Measurements from ENCODE around the gene CRIM1.
"Not testable (repeated sequence)": the region's sequence is repeated elsewhere in the genome, so short reads cannot be mapped to it uniquely, and the experiment has no call there.

CRIM1 gene

GRCh38 chr2:36355890-36356297 is 316 bp downstream of the CRIM1 start:
- no peak for DNase-seq

DNA sequence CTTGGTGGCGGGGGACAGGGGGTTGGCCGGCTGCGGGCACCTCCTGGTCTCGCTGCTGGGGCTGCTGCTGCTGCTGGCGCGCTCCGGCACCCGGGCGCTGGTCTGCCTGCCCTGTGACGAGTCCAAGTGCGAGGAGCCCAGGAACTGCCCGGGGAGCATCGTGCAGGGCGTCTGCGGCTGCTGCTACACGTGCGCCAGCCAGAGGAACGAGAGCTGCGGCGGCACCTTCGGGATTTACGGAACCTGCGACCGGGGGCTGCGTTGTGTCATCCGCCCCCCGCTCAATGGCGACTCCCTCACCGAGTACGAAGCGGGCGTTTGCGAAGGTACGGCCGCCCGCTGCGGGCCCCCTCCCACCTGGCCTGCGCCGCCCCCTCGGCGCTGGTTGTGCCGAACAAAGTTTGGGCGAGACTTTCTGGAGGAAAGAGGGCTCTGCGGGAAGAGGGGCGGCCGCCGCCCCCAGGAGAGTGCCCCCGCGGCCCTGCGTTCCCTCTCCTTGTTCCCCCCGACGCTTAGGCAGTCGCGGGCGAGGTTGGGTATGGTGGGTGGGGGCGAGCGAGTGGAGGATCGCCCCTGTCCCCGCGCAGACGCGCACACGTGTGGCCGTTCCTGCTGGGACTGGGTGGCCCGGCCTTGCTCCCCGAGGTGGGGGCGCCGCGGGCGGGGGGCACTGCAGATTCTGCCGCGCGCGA is 866 bp downstream of the CRIM1 start:
- DNase-seq: peak; percentile 23

GRCh38 chr2:36356990-36357846 is 1.6 kb downstream of the CRIM1 start:
- no peak for DNase-seq

DNA sequence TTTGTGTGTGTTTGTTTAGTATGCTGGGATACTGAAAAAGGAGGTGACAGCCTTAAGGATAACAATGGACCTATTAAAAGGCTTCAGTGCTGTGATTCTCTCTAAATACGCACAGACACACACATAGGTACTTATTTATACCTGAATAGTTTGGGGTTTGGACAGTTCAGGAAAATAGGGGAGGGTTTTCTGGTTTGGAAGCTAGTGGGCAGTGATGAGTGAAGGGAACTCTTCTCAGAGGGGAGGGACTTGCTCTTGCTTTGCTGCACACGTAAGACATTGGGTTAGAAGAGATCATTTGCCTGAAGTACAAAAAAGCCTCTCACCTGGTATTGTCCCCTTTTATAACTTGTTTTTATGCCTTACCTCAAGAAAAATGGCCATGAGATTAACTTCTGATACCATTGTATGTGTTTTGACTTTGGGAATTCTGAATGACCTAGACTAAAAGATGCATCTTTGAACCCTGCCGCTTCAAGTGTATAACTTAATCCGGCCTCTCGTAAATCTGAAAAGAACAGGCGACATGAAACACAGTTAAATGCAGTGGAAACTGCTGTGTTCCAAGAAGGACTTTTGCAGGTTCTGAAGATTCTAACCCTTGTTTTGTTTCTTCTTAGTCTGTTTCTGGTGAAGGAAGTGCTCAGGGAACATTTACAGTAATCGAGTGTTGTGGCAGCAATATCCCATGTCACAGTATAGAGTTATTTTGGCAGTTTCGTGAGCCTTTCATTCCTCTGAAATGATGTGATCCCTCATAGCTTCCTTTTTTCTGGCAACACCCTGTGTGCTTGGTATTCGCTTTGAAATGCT is 2.5 kb downstream of the CRIM1 start:
- DNase-seq: peak; percentile 72

DNA sequence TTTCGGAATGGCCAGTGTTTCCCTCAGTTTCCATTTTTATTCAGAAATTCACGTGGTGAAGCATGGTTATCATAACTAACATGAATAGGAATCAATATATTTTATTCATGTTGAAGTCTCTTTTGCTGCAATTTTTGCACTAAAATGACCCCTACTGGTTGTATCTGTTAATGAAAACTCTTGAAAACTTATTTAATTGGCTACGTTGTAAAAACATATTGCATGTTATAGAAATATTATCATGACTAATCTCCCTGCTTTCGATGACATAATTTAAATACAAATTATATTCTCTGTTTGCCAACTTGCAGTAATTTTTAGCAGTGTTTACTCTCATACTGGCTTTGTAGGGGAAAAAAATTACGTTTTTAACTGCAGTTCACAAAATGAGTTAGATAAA is 3.5 kb downstream of the CRIM1 start:
- DNase-seq: no peak

DNA sequence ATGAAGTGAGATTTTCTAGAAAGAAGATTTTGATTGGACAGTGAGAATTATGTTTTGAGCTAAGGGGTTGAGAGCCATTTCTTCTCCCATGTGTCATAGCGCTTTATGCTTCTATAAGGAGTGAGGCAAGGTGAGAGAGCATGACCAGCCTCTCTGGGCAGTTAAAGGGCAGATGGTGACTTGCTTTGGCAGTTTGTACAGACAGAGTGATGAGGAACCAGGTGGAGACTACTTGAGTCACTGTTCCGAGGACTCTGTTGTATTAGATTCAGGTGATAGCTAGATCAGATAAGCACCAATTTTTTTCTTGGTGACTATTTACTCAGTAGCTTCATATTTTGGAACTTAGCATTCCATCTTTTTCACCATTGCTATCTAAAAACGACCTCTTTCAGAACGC is 4.5 kb downstream of the CRIM1 start:
- no peak for DNase-seq

- no peak for DNase-seq
These were observed 5.3 kb downstream of the CRIM1 start for GRCh38 chr2:36360834-36361233.

- DNase-seq: no peak
These were observed 5.8 kb downstream of the CRIM1 start for GRCh38 chr2:36361396-36361795.

GRCh38 chr2:36362291-36362690 is 6.7 kb downstream of the CRIM1 start:
- DNase-seq: no peak

- not testable (repeated sequence) for DNase-seq
These were observed 7.5 kb downstream of the CRIM1 start for GRCh38 chr2:36363085-36363484.

- no peak for DNase-seq
These were observed 11.0 kb downstream of the CRIM1 start for GRCh38 chr2:36366491-36367120.

DNA sequence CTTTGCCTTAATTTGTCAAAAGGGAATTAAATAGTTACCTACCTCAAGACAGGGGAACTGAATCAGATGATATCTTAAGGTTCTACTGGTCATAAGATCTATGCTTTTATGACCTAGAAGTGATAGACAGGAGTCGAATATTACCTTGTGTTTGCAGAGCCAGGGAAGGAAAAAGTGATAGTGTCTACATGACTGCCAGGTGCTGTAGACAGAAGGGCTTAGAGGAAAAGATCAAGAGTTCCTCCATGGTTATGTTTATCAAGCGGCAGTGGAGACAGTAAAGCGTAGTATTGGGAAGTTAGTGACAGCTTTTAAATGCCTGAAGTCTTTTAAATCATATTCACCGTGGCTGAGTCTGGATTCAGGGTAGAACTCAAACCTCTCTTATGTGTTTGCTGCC is 11.9 kb downstream of the CRIM1 start:
- no peak for DNase-seq

DNA sequence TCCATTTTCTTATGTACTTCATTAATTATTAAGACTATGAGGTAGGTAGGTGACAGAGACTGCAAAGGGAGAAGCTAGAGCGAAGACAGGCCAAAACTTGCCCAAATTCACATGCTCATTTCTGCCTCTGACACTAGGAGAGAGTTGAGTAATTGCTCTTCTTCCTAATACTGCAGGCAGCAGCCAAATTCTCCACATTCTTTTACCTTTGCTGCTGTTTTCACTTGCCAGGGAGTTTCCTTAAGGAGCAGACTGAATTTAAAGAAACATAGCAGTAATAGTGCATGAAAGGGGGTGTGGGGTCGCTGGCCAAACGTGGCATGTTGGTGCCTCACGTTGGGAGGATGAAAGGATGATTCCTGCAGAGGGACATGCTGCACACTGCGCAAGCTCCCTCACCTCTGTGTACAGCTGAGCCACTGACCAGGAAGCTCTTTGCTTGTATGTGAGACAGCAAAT is 12.3 kb downstream of the CRIM1 start:
- no peak for DNase-seq

DNA sequence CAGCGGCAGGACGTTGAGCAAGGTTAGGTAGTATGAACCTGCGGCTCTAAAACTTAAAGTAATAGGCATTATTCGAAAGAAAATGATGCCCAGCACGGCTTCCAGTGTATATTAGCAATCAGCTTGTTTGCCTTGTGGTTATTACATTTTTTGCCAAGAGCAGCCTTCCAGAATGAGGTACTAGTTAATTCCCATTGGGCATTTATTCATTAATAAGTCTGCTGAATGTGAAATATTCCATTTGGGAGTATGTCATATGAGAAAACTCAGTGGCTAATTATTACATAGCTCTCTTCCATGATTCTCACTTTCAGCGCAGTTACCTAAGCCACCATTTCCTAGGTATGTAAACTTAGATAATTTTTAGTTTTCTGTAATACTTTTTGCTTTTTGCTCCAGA is 12.9 kb downstream of the CRIM1 start:
- DNase-seq: no peak

GRCh38 chr2:36369163-36369562 is 13.6 kb downstream of the CRIM1 start:
- no peak for DNase-seq

GRCh38 chr2:36369716-36370115 is 14.1 kb downstream of the CRIM1 start:
- no peak for DNase-seq

GRCh38 chr2:36370281-36370680 is 14.7 kb downstream of the CRIM1 start:
- DNase-seq: no peak

DNA sequence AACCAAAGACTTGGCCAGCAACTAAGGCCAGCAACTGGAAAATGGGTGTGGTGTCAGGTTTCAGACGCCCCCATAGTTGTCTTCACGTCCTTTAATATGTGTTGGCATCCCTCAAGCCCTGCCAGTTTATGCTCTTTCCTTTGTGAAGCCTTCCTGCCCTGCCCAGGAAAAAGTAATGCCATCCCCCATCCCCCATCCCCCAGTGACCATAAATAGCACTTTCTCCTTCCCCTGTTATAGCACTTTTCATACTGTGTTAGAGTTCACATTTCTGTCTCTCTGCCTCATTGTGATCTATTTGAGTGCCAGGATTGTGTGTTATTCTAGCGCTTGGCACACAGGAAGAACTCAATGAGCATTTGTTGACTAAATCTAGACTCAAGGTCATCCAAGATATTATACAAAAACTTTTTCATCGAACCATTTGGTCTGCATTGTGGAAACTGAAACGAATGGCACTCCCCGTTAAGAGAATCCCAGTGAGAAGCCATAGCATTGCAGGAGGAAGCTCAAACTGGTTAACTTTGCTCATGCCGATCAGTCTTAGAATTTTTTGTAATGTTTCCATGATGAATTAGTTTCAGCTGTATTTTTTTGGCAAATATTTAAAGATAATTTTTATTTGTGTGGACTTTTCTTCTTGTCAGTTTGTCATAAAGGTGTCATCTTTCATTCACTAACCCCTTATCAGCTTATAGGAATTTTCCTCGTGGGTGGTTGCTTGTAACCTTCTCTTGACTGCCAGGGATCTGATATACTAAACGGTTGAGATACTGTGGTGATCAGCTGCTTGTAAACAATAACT is 15.7 kb downstream of the CRIM1 start:
- DNase-seq: no peak

DNA sequence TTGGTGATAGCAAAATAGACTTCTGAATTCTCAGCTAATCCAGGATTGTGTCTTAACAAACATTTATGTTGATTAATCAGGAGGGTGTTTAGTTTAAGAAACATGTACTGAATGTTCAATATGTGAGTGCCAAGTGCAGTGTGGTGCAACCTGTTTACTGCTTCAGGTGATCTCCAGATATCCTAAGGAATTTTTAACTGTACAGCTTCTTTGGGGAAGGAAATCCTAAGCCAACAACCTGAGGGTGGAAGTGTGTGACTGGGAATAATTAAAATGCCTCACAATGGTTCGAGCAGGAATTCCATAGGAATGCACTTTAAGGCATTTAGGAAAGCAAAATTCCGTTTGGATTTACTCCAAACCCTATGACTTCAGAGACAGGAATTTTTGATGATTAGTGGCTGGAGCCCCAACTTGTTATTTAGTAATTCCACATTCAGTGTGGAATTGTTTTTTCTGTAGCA is 16.4 kb downstream of the CRIM1 start:
- DNase-seq: no peak

DNA sequence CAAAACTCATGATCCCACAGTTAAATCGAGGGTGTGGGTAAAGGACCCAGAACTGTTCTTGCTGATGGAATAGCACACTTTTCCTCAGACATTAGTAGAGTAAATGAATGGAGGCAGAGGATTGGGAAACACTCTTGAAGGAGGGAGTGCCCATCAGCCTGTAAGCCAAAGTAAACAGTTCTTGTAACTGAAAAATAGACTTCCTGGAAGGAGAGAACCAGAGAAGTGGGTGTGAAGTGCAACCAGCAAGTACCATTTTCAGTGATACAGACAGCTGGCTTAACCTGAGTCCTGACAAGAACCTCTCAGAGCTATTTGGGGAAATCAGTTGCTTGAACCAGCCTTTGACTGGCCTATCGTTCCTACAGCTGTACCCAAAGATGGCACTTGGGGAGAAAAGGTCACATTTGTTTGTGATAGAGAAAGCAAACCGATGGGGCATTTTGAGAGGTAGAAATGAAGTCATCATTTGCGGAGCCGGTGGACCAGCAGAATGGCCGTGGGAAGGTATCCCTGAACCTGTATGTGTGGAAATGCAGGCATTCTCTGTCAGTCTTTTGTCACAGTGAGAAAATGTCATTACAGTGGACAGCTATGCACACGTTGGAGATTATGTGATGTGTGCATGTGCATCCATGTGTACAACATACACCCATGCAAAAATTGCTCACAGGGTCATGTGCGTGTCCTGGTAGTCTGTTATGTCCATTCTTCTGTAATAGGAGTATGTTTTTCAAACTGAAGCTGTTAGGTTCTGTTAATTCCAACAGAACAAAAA is 17.8 kb downstream of the CRIM1 start:
- DNase-seq: no peak

DNA sequence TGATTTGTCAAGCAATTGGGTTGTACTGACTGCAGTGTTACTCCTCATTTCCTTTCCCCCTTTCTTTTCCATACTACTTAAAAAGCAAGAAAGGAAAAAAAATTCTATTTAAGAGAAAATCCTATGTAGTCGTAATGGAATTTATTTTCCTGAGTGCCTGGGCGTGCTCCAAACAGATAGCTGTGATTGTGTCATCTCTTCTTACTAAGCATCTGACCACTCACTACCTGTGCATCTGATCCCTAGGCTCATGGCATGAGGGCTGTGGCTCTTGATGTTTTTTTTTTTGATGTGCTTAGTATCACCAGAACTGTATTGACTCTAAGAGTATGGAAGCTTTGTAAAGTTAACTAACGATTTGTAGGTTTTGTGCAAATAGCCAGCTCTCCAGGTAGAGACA is 19.0 kb downstream of the CRIM1 start:
- no peak for DNase-seq
